PFSK-1 (cell line): ENCODE results near the gene BCL11B.

Source experiments
- POLR2AphosphoS5 ChIP-seq: IDR thresholded peaks from 2 replicates; pipeline ENCODE4 v1.6.1; 2012; ENCODE audit warnings: low read depth, mild to moderate bottlenecking, control low read depth, low read length, moderate library complexity
- REST ChIP-seq, 2 experiments: IDR thresholded peaks; 2 replicates each; pipeline versions ENCODE4 v1.6.1 to v1.8.0; 2011 to 2012; ENCODE audit warnings: low read depth in 2 of 2, low read length in 2 of 2, control low read depth in 1 of 2, inconsistent platforms in 1 of 2, mild to moderate bottlenecking in 1 of 2, moderate library complexity in 1 of 2; ENCODE audit not compliant: insufficient read depth in 1 of 2
- SIN3A ChIP-seq: IDR thresholded peaks from 2 replicates; pipeline ENCODE4 v1.6.1; 2012; ENCODE audit warnings: mild to moderate bottlenecking, low read length, moderate library complexity, borderline replicate concordance; ENCODE audit not compliant: insufficient read depth

- no peak for TF ChIP-seq POLR2AphosphoS5
- no peak for TF ChIP-seq REST (IDR thresholded peaks at IDR 0.05; ENCODE audit: insufficient read depth in 1 of 2, low read depth in 2 of 2, low read length in 2 of 2)
- no peak for TF ChIP-seq SIN3A
Measured at GRCh38 chr14:99318091-99318958, 46.3 kb upstream of the BCL11B start.
